Cardiac ventricle fibroblast (primary cell): ENCODE results near the gene KIR3DL1. TPM values are rescaled to one million over a fixed set of nuclear protein-coding genes. Genes with fewer than 3 reads are reported as not detected.

Source experiments
- total RNA-seq: library from RNA; depleted of rRNA; stranded (reverse); fragments of >200 nt; gene quantifications from 2 replicates; pipeline ENCODE4 v1.2.3, GENCODE V29; 2015

Gene KIR3DL1
- total RNA-seq: not detected in 2 replicates

DNA sequence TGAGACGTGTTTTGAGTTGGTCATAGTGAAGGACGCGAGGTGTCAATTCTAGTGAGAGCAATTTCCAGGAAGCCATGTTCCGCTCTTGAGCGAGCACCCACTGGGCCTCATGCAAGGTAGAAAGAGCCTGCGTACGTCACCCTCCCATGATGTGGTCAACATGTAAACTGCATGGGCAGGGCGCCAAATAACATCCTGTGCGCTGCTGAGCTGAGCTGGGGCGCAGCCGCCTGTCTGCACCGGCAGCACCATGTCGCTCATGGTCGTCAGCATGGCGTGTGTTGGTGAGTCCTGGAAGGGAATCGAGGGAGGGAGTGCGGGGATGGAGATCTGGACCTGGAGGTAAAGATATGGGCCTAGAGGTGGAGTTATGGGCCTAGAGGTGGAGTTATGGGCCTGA, at the start of gene KIR3DL1:
TSS of gene KIR3DL1 (plus strand) at position 218 of the 400 bp plus-strand sequence.

DNA sequence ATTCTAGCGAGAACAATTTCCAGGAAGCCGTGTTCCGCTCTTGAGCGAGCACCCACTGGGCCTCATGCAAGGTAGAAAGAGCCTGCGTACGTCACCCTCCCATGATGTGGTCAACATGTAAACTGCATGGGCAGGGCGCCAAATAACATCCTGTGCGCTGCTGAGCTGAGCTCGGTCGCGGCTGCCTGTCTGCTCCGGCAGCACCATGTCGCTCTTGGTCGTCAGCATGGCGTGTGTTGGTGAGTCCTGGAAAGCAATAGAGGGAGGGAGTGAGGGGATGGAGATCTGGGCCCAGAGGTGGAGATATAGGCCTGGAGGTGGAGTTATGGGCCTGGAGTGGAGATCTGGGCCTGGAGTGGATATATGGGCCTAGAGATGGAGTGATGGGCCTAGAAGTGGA, 46.6 kb upstream of the KIR3DL1 start, which contains the start of gene KIR2DL1:
TSS of gene KIR2DL1 (plus strand) at position 148 of the 400 bp plus-strand sequence. CDS start at position 206, 58 bp downstream.

DNA sequence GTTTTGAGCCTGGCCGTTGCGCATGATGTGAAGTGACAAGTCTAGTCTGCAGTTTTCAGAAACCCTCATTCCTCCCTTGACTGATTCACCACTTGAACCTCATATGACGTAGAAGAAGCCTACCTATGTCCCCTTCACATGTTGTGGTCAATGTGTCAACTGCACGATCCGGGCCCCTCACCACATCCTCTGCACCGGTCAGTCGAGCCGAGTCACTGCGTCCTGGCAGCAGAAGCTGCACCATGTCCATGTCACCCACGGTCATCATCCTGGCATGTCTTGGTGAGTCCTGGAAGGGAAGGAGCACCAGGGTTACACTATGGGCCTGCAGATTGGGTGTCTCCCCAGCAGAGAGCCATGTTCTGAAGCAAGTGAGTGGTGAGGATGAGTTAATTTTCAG, 12.9 kb upstream of the KIR3DL1 start, which contains the start of gene KIR2DL4:
TSS of gene KIR2DL4 (plus strand) at position 201 of the 400 bp plus-strand sequence. CDS start at position 243, 42 bp downstream.

DNA sequence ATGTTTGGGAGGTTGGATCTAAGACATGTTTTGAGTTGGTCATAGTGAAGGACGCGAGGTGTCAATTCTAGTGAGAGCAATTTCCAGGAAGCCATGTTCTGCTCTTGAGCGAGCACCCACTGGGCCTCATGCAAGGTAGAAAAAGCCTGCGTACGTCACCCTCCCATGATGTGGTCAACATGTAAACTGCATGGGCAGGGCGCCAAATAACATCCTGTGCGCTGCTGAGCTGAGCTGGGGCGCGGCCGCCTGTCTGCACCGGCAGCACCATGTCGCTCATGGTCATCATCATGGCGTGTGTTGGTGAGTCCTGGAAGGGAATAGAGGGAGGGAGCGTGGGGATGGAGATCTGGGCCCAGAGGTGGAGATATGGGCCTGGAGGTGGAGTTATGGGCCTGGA, 16.2 kb downstream of the KIR3DL1 start, which contains the start of gene KIR2DS4:
TSS of gene KIR2DS4 (plus strand) at position 181 of the 400 bp plus-strand sequence.

DNA sequence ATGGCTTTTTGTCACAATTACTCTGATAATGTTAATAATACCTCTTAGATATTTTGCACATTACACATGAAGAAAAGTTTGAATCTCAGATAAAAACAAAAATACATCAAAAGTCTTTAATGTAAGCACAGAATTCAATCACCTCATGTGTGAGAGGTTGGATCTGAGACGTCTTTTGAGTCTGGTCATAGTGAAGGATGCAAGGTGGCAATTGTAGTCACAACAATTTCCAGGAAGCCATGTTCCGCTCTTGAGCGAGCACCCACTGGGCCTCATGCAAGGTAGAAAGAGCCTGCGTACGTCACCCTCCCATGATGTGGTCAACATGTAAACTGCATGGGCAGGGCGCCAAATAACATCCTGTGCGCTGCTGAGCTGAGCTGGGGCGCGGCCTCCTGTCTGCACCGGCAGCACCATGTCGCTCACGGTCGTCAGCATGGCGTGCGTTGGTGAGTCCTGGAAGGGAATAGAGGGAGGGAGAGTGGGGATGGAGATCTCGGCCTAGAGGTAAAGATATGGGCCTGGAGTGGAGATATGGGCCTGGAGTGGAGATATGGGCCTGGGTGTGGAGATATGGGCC, 33.9 kb downstream of the KIR3DL1 start, which contains the start of gene KIR3DL2:
TSS of gene KIR3DL2 (plus strand) at position 383 of the 580 bp plus-strand sequence. CDS start at position 416, 33 bp downstream.

DNA sequence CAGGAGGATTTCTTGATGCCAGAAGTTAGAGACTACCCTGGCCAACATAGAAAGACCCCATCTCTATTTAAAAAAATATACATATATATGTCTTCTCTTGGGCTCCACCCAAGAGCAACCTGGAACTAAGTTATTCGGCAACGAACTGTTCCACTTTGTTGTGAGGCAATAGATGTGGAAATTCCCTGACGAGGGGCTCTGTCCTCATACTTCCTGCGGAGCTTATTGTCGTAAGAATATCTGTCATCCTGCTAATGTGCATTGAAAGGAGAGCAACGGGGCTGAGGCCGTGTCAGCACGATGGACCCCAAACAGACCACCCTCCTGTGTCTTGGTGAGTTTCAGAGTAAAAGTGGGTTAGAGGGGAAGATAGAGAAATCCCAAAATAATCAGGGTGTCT, 57.7 kb downstream of the KIR3DL1 start, which contains the start of gene FCAR:
TSS of gene FCAR (plus strand) at position 246 of the 400 bp plus-strand sequence. CDS start at position 301, 55 bp downstream.

Other genes with a start within 250 kb of the KIR3DL1 start
- gene LILRA2, start 242.7 kb upstream of the KIR3DL1 start, total RNA-seq: not detected in 2 replicates
- not detected in 2 replicates for gene LILRA1, start 222.8 kb upstream of the KIR3DL1 start, total RNA-seq
- gene LILRB1, start 186.0 kb upstream of the KIR3DL1 start, total RNA-seq: not detected in 2 replicates
- not detected in 2 replicates for gene LILRB4, start 153.5 kb upstream of the KIR3DL1 start, total RNA-seq
- not detected in 2 replicates for gene KIR3DL3, start 92.0 kb upstream of the KIR3DL1 start, total RNA-seq
- gene KIR2DL3, start 78.0 kb upstream of the KIR3DL1 start, total RNA-seq: not detected in 2 replicates
- not detected in 2 replicates for gene KIR2DL1, start 46.7 kb upstream of the KIR3DL1 start, total RNA-seq
- gene KIR2DL4, start 12.9 kb upstream of the KIR3DL1 start, total RNA-seq: not detected in 2 replicates
- gene KIR2DS4, start 16.2 kb downstream of the KIR3DL1 start, total RNA-seq: not detected in 2 replicates
- gene KIR3DL2, start 34.0 kb downstream of the KIR3DL1 start, total RNA-seq: not detected in 2 replicates
- gene FCAR, start 57.8 kb downstream of the KIR3DL1 start, total RNA-seq: not detected in 2 replicates
- gene NCR1, start 89.7 kb downstream of the KIR3DL1 start, total RNA-seq: not detected in 2 replicates
- not detected in 2 replicates for gene NLRP7, start 131.1 kb downstream of the KIR3DL1 start, total RNA-seq
- gene NLRP2, start 149.9 kb downstream of the KIR3DL1 start, total RNA-seq: not detected in 2 replicates
- gene GP6, start 221.8 kb downstream of the KIR3DL1 start, total RNA-seq: not detected in 2 replicates
- gene RDH13, start 246.7 kb downstream of the KIR3DL1 start, total RNA-seq: 6.9 and 8.1 TPM in 2 replicates